Glutamatergic neuron (in vitro differentiated cells): Measurements from ENCODE around the gene FPGT. TPM values are rescaled to one million over a fixed set of nuclear protein-coding genes. Genes with fewer than 3 reads are reported as not detected.
"Not testable (repeated sequence)": the region's sequence is repeated elsewhere in the genome, so short reads cannot be mapped to it uniquely, and the experiment has no call there.

ENCODE experiments used
- DNase-seq: peaks from one replicate; pipeline ENCODE4 v3.0.0; 2022
- H3K27ac Mint-ChIP-seq: one replicate; pipeline ENCODE4 v1.8.0; 2020; ENCODE audit warnings: mild to moderate bottlenecking, mixed read lengths, inconsistent platforms; ENCODE audit not compliant: unreplicated experiment
- H3K27me3 Mint-ChIP-seq: one replicate; pipeline ENCODE4 v1.8.0; 2020; ENCODE audit warnings: mild to moderate bottlenecking, moderate library complexity, mixed read lengths, inconsistent platforms; ENCODE audit not compliant: unreplicated experiment
- H3K36me3 Mint-ChIP-seq: one replicate; pipeline ENCODE4 v1.8.0; 2020; ENCODE audit warnings: mild to moderate bottlenecking, mixed read lengths, inconsistent platforms; ENCODE audit not compliant: unreplicated experiment
- H3K4me1 Mint-ChIP-seq: one replicate; pipeline ENCODE4 v1.8.0; 2020; ENCODE audit warnings: mild to moderate bottlenecking, low read depth, mixed read lengths, inconsistent platforms; ENCODE audit not compliant: unreplicated experiment
- H3K4me3 Mint-ChIP-seq: one replicate; pipeline ENCODE4 v1.8.0; 2020; ENCODE audit warnings: mild to moderate bottlenecking, mixed read lengths, inconsistent platforms; ENCODE audit not compliant: unreplicated experiment
- H3K9me3 Mint-ChIP-seq: one replicate; pipeline ENCODE4 v1.8.0; 2020; ENCODE audit warnings: mild to moderate bottlenecking, moderate library complexity, mixed read lengths, inconsistent platforms; ENCODE audit not compliant: unreplicated experiment
- CTCF ChIP-seq: fragments of 200-600 bp; sonication (generic); IDR thresholded peaks from one replicate; pipeline ENCODE4 v1.5.0; 2021; ENCODE audit not compliant: partially characterized antibody, unreplicated experiment
- long read RNA-seq: library from polyadenylated mRNA; unstranded; transcript quantifications from one replicate; pipeline ENCODE4 v2.0.0, GENCODE V29; 2020; ENCODE audit not compliant: unreplicated experiment
- total RNA-seq: library from RNA; stranded (reverse); fragmentation: NEBNext Ultra II Directional; extraction: Animal tissue kit (Norgen Biotek cat#: 25700); gene quantifications from one replicate; pipeline ENCODE4 v1.2.1, GENCODE V29; 2021; ENCODE audit not compliant: unreplicated experiment

The FPGT gene
- 6.4 TPM for total RNA-seq
- long read RNA-seq, partial matches to known transcripts, result 0 of 5 reads
- long read RNA-seq, other reads (novel, unspliced or antisense), result 0 of 5 reads

- Mint-ChIP-seq H3K36me3 (no peaks in the 10 kb centered on the region), H3K4me1 (no peaks in the 10 kb centered on the region), H3K27me3 (peaks cover 3% of the 10 kb centered on the region), H3K4me3 (peak within 1 kb of the TSS; percentile 83), H3K9me3 (peaks cover 4% of the 10 kb centered on the region), H3K27ac (peak within 1 kb of the TSS; percentile 87)
- DNase-seq, result peak; percentile 97
- no peak for TF ChIP-seq CTCF
Observed at GRCh38 chr1:74197657-74198552, at the start of gene FPGT, which contains the start of gene LRRIQ3. Gene FPGT, plus strand, starts transcription at chr1:74198242. Its CDS starts 37 bp downstream, at chr1:74198279. Gene LRRIQ3, minus strand, starts transcription at chr1:74198176. Its CDS starts 14,492 bp downstream, at chr1:74183684.

- no peak overlapping the region for H3K27ac Mint-ChIP-seq
- DNase-seq, result no peak
- no peaks in the 10 kb centered on the region for H3K4me1 Mint-ChIP-seq
- no peak for TF ChIP-seq CTCF
- no peaks in the 10 kb centered on the region for H3K36me3 Mint-ChIP-seq
- no peaks in the 10 kb centered on the region for H3K27me3 Mint-ChIP-seq
- no peaks in the 10 kb centered on the region for H3K9me3 Mint-ChIP-seq
- H3K4me3 Mint-ChIP-seq, result no peak overlapping the region
Observed at GRCh38 chr1:74160046-74160445, 38.0 kb upstream of the FPGT start.

- Mint-ChIP-seq H3K4me1 (no peaks in the 10 kb centered on the region), H3K4me3 (no peak overlapping the region), H3K27ac (no peak overlapping the region), H3K27me3 (no peaks in the 10 kb centered on the region), H3K36me3 (no peaks in the 10 kb centered on the region), H3K9me3 (no peaks in the 10 kb centered on the region)
- TF ChIP-seq CTCF, result no peak
- no peak for DNase-seq
Observed at GRCh38 chr1:74161497-74161896, 36.5 kb upstream of the FPGT start.

GRCh38 chr1:74162333-74162732, 35.7 kb upstream of the FPGT start:
- no peak for TF ChIP-seq CTCF
- DNase-seq, result no peak
- H3K4me3 Mint-ChIP-seq, result no peak overlapping the region
- no peaks in the 10 kb centered on the region for H3K9me3 Mint-ChIP-seq
- no peak overlapping the region for H3K27ac Mint-ChIP-seq
- no peaks in the 10 kb centered on the region for H3K4me1 Mint-ChIP-seq
- H3K36me3 Mint-ChIP-seq, result no peaks in the 10 kb centered on the region
- no peaks in the 10 kb centered on the region for H3K27me3 Mint-ChIP-seq

GRCh38 chr1:74174423-74174822, 23.6 kb upstream of the FPGT start:
- H3K4me1 Mint-ChIP-seq, DNase-seq, H3K4me3 Mint-ChIP-seq, H3K27me3 Mint-ChIP-seq, H3K36me3 Mint-ChIP-seq, H3K9me3 Mint-ChIP-seq, H3K27ac Mint-ChIP-seq: not testable (repeated sequence)
